WTC11 (cell line): ENCODE data around the gene CEP78. TPM values are rescaled to one million over a fixed set of nuclear protein-coding genes. Genes with fewer than 3 reads are reported as not detected.
"Not testable (repeated sequence)": the region's sequence is repeated elsewhere in the genome, so short reads cannot be mapped to it uniquely, and the experiment has no call there.

Source experiments
- ATAC-seq: fragments of 200-7000 bp; cut with Tn5 transposase; 2 replicates; pipeline ENCODE4 v1.10.0; 2021; ENCODE audit warnings: mild to moderate bottlenecking, moderate library complexity
- CTCF ChIA-PET: fragments of 300-600 bp; sonication (Branson Sonifier 250); formaldehyde crosslinking; loops from one replicate; lab custom pipeline; 2021; ENCODE audit warnings: antibody characterized with exemption; lab: Charles Lee
- POLR2A ChIA-PET: fragments of 350-600 bp; sonication (Branson Sonifier 250); formaldehyde crosslinking; loops from one replicate; lab custom pipeline; 2021; ENCODE audit warnings: antibody characterized with exemption; lab: Charles Lee
- DNase-seq: peaks from one replicate; pipeline ENCODE4 v3.0.0; 2021; ENCODE audit warnings: low spot score
- H3K27ac Mint-ChIP-seq: 2 replicates; pipeline ENCODE4 v1.8.0; 2021; ENCODE audit warnings: mixed read lengths
- H3K27me3 Mint-ChIP-seq: 2 replicates; pipeline ENCODE4 v1.8.0; 2021; ENCODE audit warnings: low read depth, mild to moderate bottlenecking, moderate library complexity, mixed read lengths
- H3K36me3 Mint-ChIP-seq: 2 replicates; pipeline ENCODE4 v1.8.0; 2021; ENCODE audit warnings: mixed read lengths
- H3K4me1 Mint-ChIP-seq: 2 replicates; pipeline ENCODE4 v1.8.0; 2022; ENCODE audit warnings: mixed read lengths
- H3K4me3 Mint-ChIP-seq: 2 replicates; pipeline ENCODE4 v1.8.0; 2021; ENCODE audit warnings: mild to moderate bottlenecking, moderate library complexity, mixed read lengths
- H3K9me3 Mint-ChIP-seq: 2 replicates; pipeline ENCODE4 v1.8.0; 2021; ENCODE audit warnings: mixed read lengths
- AFF4 ChIP-seq: sonication (generic); formaldehyde crosslinking; IDR thresholded peaks from 2 replicates; pipeline ENCODE4 v1.8.1; 2023; ENCODE audit warnings: mild to moderate bottlenecking, missing genetic modification reagents, borderline replicate concordance
- ATF1 ChIP-seq: sonication (generic); formaldehyde crosslinking; IDR thresholded peaks from 2 replicates; pipeline ENCODE4 v1.8.1; 2023; ENCODE audit warnings: mild to moderate bottlenecking, moderate library complexity, missing genetic modification reagents
- ATF3 ChIP-seq: sonication (generic); formaldehyde crosslinking; conservative IDR thresholded peaks from 2 replicates; pipeline ENCODE4 v1.8.1; 2022; ENCODE audit warnings: mild to moderate bottlenecking, missing genetic modification reagents
- ATF6 ChIP-seq: sonication (generic); formaldehyde crosslinking; IDR thresholded peaks from 2 replicates; pipeline ENCODE4 v1.8.1; 2023; ENCODE audit warnings: mild to moderate bottlenecking, missing genetic modification reagents
- CDX4 ChIP-seq: fragments of 250-450 bp; sonication (Bioruptor Pico); IDR thresholded peaks from 2 replicates; pipeline ENCODE4 v1.9.0; 2021; ENCODE audit warnings: moderate library complexity, mild to moderate bottlenecking, inconsistent platforms, borderline replicate concordance
- CREB1 ChIP-seq: sonication (generic); formaldehyde crosslinking; IDR thresholded peaks from 2 replicates; pipeline ENCODE4 v1.8.0; 2023; ENCODE audit warnings: mild to moderate bottlenecking, missing genetic modification reagents
- FOXK1 ChIP-seq: sonication (generic); formaldehyde crosslinking; IDR thresholded peaks from 2 replicates; pipeline ENCODE4 v1.8.0; 2022; ENCODE audit warnings: mild to moderate bottlenecking, moderate library complexity, missing genetic modification reagents
- IRF1 ChIP-seq: sonication (generic); formaldehyde crosslinking; IDR thresholded peaks from 2 replicates; pipeline ENCODE4 v1.8.0; 2023; ENCODE audit warnings: missing genetic modification reagents
- JUN ChIP-seq: sonication (generic); formaldehyde crosslinking; IDR thresholded peaks from 2 replicates; pipeline ENCODE4 v1.8.0; 2023; ENCODE audit warnings: mild to moderate bottlenecking, missing genetic modification reagents
- MLX ChIP-seq: sonication (generic); formaldehyde crosslinking; IDR thresholded peaks from 2 replicates; pipeline ENCODE4 v1.8.1; 2023; ENCODE audit warnings: mild to moderate bottlenecking, missing genetic modification reagents, moderate library complexity
- OVOL2 ChIP-seq: fragments of 250-450 bp; sonication (Bioruptor Pico); IDR thresholded peaks from 2 replicates; pipeline ENCODE4 v1.9.0; 2021; ENCODE audit warnings: mild to moderate bottlenecking, borderline replicate concordance
- USF2 ChIP-seq: sonication (generic); formaldehyde crosslinking; IDR thresholded peaks from 2 replicates; pipeline ENCODE4 v1.8.1; 2023; ENCODE audit warnings: mild to moderate bottlenecking, missing genetic modification reagents, moderate library complexity
- ZBTB21 ChIP-seq: sonication (generic); formaldehyde crosslinking; IDR thresholded peaks from 2 replicates; pipeline ENCODE4 v1.8.1; 2023; ENCODE audit warnings: mild to moderate bottlenecking, missing genetic modification reagents, borderline replicate concordance
- ZNF121 ChIP-seq: sonication (generic); formaldehyde crosslinking; IDR thresholded peaks from 2 replicates; pipeline ENCODE4 v1.8.0; 2023; ENCODE audit warnings: missing genetic modification reagents
- ZNF138 ChIP-seq: sonication (generic); formaldehyde crosslinking; conservative IDR thresholded peaks from 2 replicates; pipeline ENCODE4 v1.8.1; 2022; ENCODE audit warnings: mild to moderate bottlenecking, moderate library complexity, missing genetic modification reagents
- ZNF232 ChIP-seq: sonication (generic); formaldehyde crosslinking; IDR thresholded peaks from 2 replicates; pipeline ENCODE4 v1.8.0; 2022; ENCODE audit warnings: mild to moderate bottlenecking, missing genetic modification reagents
- ZNF512 ChIP-seq: sonication (generic); formaldehyde crosslinking; IDR thresholded peaks from 2 replicates; pipeline ENCODE4 v1.8.1; 2022; ENCODE audit warnings: missing genetic modification reagents, borderline replicate concordance
- ZSCAN18 ChIP-seq: fragments of 250-450 bp; sonication (Bioruptor Pico); IDR thresholded peaks from 2 replicates; pipeline ENCODE4 v2.1.2; 2022; ENCODE audit warnings: mild to moderate bottlenecking, moderate library complexity
- total RNA-seq: library from RNA; stranded (reverse); gene quantifications from 3 replicates; pipeline ENCODE4 v1.2.3, GENCODE V29; 2021

Gene CEP78
- total RNA-seq, 1 experiment from 2014 or later, result 42.0 TPM

GRCh38 chr9:78201158-78201777, 34.6 kb upstream of the CEP78 start:
- Mint-ChIP-seq H3K4me1 (peaks cover 33% of the 10 kb centered on the region), H3K27me3 (peaks cover 13% of the 10 kb centered on the region)
- not testable (repeated sequence) for H3K27ac Mint-ChIP-seq, H3K4me3 Mint-ChIP-seq, H3K36me3 Mint-ChIP-seq, H3K9me3 Mint-ChIP-seq
- ATAC-seq, result peak; percentile 72
- POLR2A ChIA-PET, result interaction anchor here (0.9 kb wide), 1 partner anchor 35 kb away, joined by 3 read pairs; no protein-coding TSS in a partner anchor
- DNase-seq, result peak; percentile 34
- CTCF ChIA-PET, result interaction anchor here (1.3 to 1.7 kb wide), 2 partner anchors 20 to 71 kb away, joined by 4 to 6 read pairs; no protein-coding TSS in a partner anchor
- peak; percentile 55; the same call in 1 of the 2 replicates for TF ChIP-seq FOXK1 (CRISPR knock-in tag)

- CTCF ChIA-PET, result no interaction called here
- H3K4me3 Mint-ChIP-seq, result no peak overlapping the region
- H3K4me1 Mint-ChIP-seq, result peaks cover 8% of the 10 kb centered on the region
- H3K9me3 Mint-ChIP-seq, result peaks cover 5% of the 10 kb centered on the region
- H3K36me3 Mint-ChIP-seq, result no peaks in the 10 kb centered on the region
- DNase-seq (no peak), ATAC-seq (no peak)
- no peak overlapping the region for H3K27ac Mint-ChIP-seq
- peaks cover 9% of the 10 kb centered on the region; the same call in 1 of the 2 replicates for H3K27me3 Mint-ChIP-seq
- no peak for TF ChIP-seq USF2 (CRISPR knock-in tag)
- TF ChIP-seq IRF1 (CRISPR knock-in tag), result no peak
- TF ChIP-seq CDX4 (CRISPR knock-in tag), result no peak
- no peak for TF ChIP-seq ZNF512 (CRISPR knock-in tag)
- no peak for TF ChIP-seq ZNF121 (CRISPR knock-in tag)
- no peak for TF ChIP-seq ATF6 (CRISPR knock-in tag)
- TF ChIP-seq MLX (CRISPR knock-in tag), result no peak
- TF ChIP-seq ZBTB21 (CRISPR knock-in tag), result no peak
- TF ChIP-seq CREB1 (CRISPR knock-in tag), result no peak
- TF ChIP-seq ZNF232 (CRISPR knock-in tag), result no peak
- TF ChIP-seq ATF1, result no peak
- TF ChIP-seq ZNF138, result no peak
- no peak for TF ChIP-seq ATF3 (CRISPR knock-in tag)
- TF ChIP-seq JUN (CRISPR knock-in tag), result no peak
- TF ChIP-seq ZSCAN18, result no peak
- TF ChIP-seq AFF4 (CRISPR knock-in tag), result no peak
- TF ChIP-seq OVOL2 (CRISPR knock-in tag), result no peak
- TF ChIP-seq, all 79 proteins: peak for 0
- POLR2A ChIA-PET, result no interaction called here
These were observed 28.6 kb upstream of the CEP78 start for GRCh38 chr9:78207319-78207718.
